HG02981 (cell line): ENCODE measurements around the gene MCF2L.

ENCODE experiments used
- ATAC-seq: cut with Tn5 transposase; IDR thresholded peaks from one replicate; pipeline ENCODE4 v1.9.1; 2021; ENCODE audit warnings: mild to moderate bottlenecking, moderate library complexity; ENCODE audit not compliant: unreplicated experiment

MCF2L gene

GRCh38 chr13:112995395-112996191, 26.6 kb downstream of the MCF2L start:
- no peak for ATAC-seq

GRCh38 chr13:112996671-112997091, 27.7 kb downstream of the MCF2L start:
- no peak for ATAC-seq

- no peak for ATAC-seq
Observed at GRCh38 chr13:112997188-112998130, 28.4 kb downstream of the MCF2L start.

GRCh38 chr13:112998521-112999280, 29.7 kb downstream of the MCF2L start:
- ATAC-seq: no peak

- ATAC-seq: no peak
Observed at GRCh38 chr13:112999414-113000177, 30.6 kb downstream of the MCF2L start.

- no peak for ATAC-seq
Observed at GRCh38 chr13:113000575-113000974, 31.6 kb downstream of the MCF2L start.

GRCh38 chr13:113001241-113002140, 32.5 kb downstream of the MCF2L start:
- no peak for ATAC-seq

GRCh38 chr13:113002206-113002912, 33.3 kb downstream of the MCF2L start:
- no peak for ATAC-seq

- no peak for ATAC-seq
Observed at GRCh38 chr13:113002913-113003290, 33.9 kb downstream of the MCF2L start.

- no peak for ATAC-seq
Observed at GRCh38 chr13:113004126-113004525, 35.1 kb downstream of the MCF2L start.

- no peak for ATAC-seq
Observed at GRCh38 chr13:113005076-113005865, 36.3 kb downstream of the MCF2L start.

- ATAC-seq: no peak
Observed at GRCh38 chr13:113005997-113006396, 37.0 kb downstream of the MCF2L start.

GRCh38 chr13:113006660-113007059, 37.6 kb downstream of the MCF2L start:
- ATAC-seq: no peak

- ATAC-seq: no peak
Observed at GRCh38 chr13:113008851-113009250, 39.8 kb downstream of the MCF2L start.

- no peak for ATAC-seq
Observed at GRCh38 chr13:113009743-113010509, 40.9 kb downstream of the MCF2L start.

- no peak for ATAC-seq
Observed at GRCh38 chr13:113010510-113010865, 41.5 kb downstream of the MCF2L start.

GRCh38 chr13:113013303-113013702, 44.3 kb downstream of the MCF2L start:
- no peak for ATAC-seq
